Endothelial cell (in vitro differentiated cells): Measurements from ENCODE around the gene SORCS3. TPM values are rescaled to one million over a fixed set of nuclear protein-coding genes. Genes with fewer than 3 reads are reported as not detected.

ENCODE experiments used
- DNase-seq: peaks from one replicate; pipeline ENCODE4 v3.0.0; 2021; ENCODE audit warnings: low spot score
- H3K27ac Mint-ChIP-seq: one replicate; pipeline ENCODE4 v1.8.0; 2021; ENCODE audit warnings: mixed read lengths, inconsistent platforms; ENCODE audit not compliant: unreplicated experiment
- H3K27me3 Mint-ChIP-seq: one replicate; pipeline ENCODE4 v1.8.0; 2021; ENCODE audit warnings: mild to moderate bottlenecking, moderate library complexity, mixed read lengths, inconsistent platforms; ENCODE audit not compliant: unreplicated experiment
- H3K36me3 Mint-ChIP-seq: one replicate; pipeline ENCODE4 v1.8.0; 2021; ENCODE audit warnings: mild to moderate bottlenecking, low read depth, mixed read lengths, inconsistent platforms; ENCODE audit not compliant: unreplicated experiment
- H3K4me1 Mint-ChIP-seq: one replicate; pipeline ENCODE4 v1.8.0; 2021; ENCODE audit warnings: mild to moderate bottlenecking, mixed read lengths, inconsistent platforms; ENCODE audit not compliant: unreplicated experiment
- H3K4me3 Mint-ChIP-seq: one replicate; pipeline ENCODE4 v1.8.0; 2021; ENCODE audit warnings: mild to moderate bottlenecking, mixed read lengths, inconsistent platforms; ENCODE audit not compliant: unreplicated experiment
- H3K9me3 Mint-ChIP-seq: one replicate; pipeline ENCODE4 v1.8.0; 2021; ENCODE audit warnings: mixed read lengths, inconsistent platforms; ENCODE audit not compliant: unreplicated experiment
- CTCF ChIP-seq: fragments of 200-600 bp; sonication (generic); IDR thresholded peaks from one replicate; pipeline ENCODE4 v1.5.0; 2021; ENCODE audit warnings: antibody characterized with exemption; ENCODE audit not compliant: unreplicated experiment
- total RNA-seq: library from RNA; stranded (reverse); fragmentation: NEBNext Ultra II Directional; extraction: Animal tissue kit (Norgen Biotek cat#: 25700); gene quantifications from one replicate; pipeline ENCODE4 v1.2.1, GENCODE V29; 2021; ENCODE audit not compliant: unreplicated experiment

Gene SORCS3
- total RNA-seq, 1 donor from 2014 or later = not detected

GRCh38 chr10:104741127-104741526 lies 100.0 kb downstream of the SORCS3 start:
- TF ChIP-seq CTCF = no peak
- H3K4me1 Mint-ChIP-seq = no peaks in the 10 kb centered on the region
- no peak overlapping the region for H3K27ac Mint-ChIP-seq
- H3K9me3 Mint-ChIP-seq = no peaks in the 10 kb centered on the region
- H3K4me3 Mint-ChIP-seq = no peak overlapping the region
- no peaks in the 10 kb centered on the region for H3K36me3 Mint-ChIP-seq
- H3K27me3 Mint-ChIP-seq = no peaks in the 10 kb centered on the region
- DNase-seq = no peak

- no peak for TF ChIP-seq CTCF
- no peaks in the 10 kb centered on the region for H3K9me3 Mint-ChIP-seq
- H3K36me3 Mint-ChIP-seq = no peaks in the 10 kb centered on the region
Observed at GRCh38 chr10:104744052-104744451, 103.0 kb downstream of the SORCS3 start.

GRCh38 chr10:104750291-104750690 lies 109.2 kb downstream of the SORCS3 start:
- H3K4me1 Mint-ChIP-seq = no peaks in the 10 kb centered on the region
- no peak overlapping the region for H3K4me3 Mint-ChIP-seq
- no peaks in the 10 kb centered on the region for H3K27me3 Mint-ChIP-seq
- no peak overlapping the region for H3K27ac Mint-ChIP-seq
- no peak for DNase-seq
- H3K9me3 Mint-ChIP-seq = no peaks in the 10 kb centered on the region
- H3K36me3 Mint-ChIP-seq = no peaks in the 10 kb centered on the region
- TF ChIP-seq CTCF = no peak

More at GRCh38 chr10:104744052-104744451, 103.0 kb downstream of the SORCS3 start:
- H3K27ac Mint-ChIP-seq = no peak overlapping the region
- no peak overlapping the region for H3K4me3 Mint-ChIP-seq
- H3K4me1 Mint-ChIP-seq = no peaks in the 10 kb centered on the region
- no peak for DNase-seq
- H3K27me3 Mint-ChIP-seq = no peaks in the 10 kb centered on the region

GRCh38 chr10:104762793-104763192 lies 121.7 kb downstream of the SORCS3 start:
- DNase-seq = no peak
- H3K36me3 Mint-ChIP-seq = no peaks in the 10 kb centered on the region
- TF ChIP-seq CTCF = no peak
- no peak overlapping the region for H3K4me3 Mint-ChIP-seq
- H3K27ac Mint-ChIP-seq = no peak overlapping the region
- no peaks in the 10 kb centered on the region for H3K4me1 Mint-ChIP-seq
- H3K27me3 Mint-ChIP-seq = no peaks in the 10 kb centered on the region
- no peaks in the 10 kb centered on the region for H3K9me3 Mint-ChIP-seq

GRCh38 chr10:104766341-104766740 lies 125.3 kb downstream of the SORCS3 start:
- Mint-ChIP-seq H3K27ac (no peak overlapping the region), H3K9me3 (no peaks in the 10 kb centered on the region), H3K36me3 (no peaks in the 10 kb centered on the region), H3K4me3 (no peak overlapping the region), H3K4me1 (no peaks in the 10 kb centered on the region), H3K27me3 (peaks cover 3% of the 10 kb centered on the region)
- TF ChIP-seq CTCF = no peak
- no peak for DNase-seq
